Neutrophil (primary cell): Measurements from ENCODE around the gene KIF26B.

Source experiments
- H3K27ac ChIP-seq: fragments of 200-600 bp; sonication (generic); 2 replicates; pipeline ENCODE4 v1.5.1; 2016; ENCODE audit warnings: mild to moderate bottlenecking, moderate library complexity
- H3K27me3 ChIP-seq: fragments of 200-600 bp; sonication (generic); 2 replicates; pipeline ENCODE4 v1.6.0; 2016; ENCODE audit warnings: mild to moderate bottlenecking
- H3K36me3 ChIP-seq: fragments of 200-600 bp; sonication (generic); 2 replicates; pipeline ENCODE4 v1.5.1; 2017
- H3K4me1 ChIP-seq, 2 experiments: fragments of 200-600 bp in 1 of 2; sonication (generic) in 1 of 2; 1 replicate in 1 of 2; 2 replicates in 1 of 2; pipeline versions ENCODE4 v1.5.1 to v1.6.1; 2013 to 2016; ENCODE audit warnings: low read depth in 1 of 2, low read length in 1 of 2, mild to moderate bottlenecking in 1 of 2, moderate library complexity in 1 of 2; ENCODE audit not compliant: control insufficient read depth in 1 of 2, insufficient read depth in 1 of 2
- H3K4me3 ChIP-seq, 2 experiments: fragments of 200-600 bp in 1 of 2; sonication (generic) in 1 of 2; 1 replicate in 1 of 2; 2 replicates in 1 of 2; pipeline ENCODE4 v1.5.1; 2013 to 2016; ENCODE audit warnings: low read depth in 1 of 2, low read length in 1 of 2, mild to moderate bottlenecking in 1 of 2, moderate library complexity in 1 of 2
- H3K9me3 ChIP-seq: fragments of 200-600 bp; sonication (generic); 2 replicates; pipeline ENCODE4 v1.5.1; 2016
- TF ChIP-seq, protein P1 (sequence below): fragments of 200-600 bp; sonication (generic); IDR thresholded peaks from 2 replicates; pipeline ENCODE4 v1.5.1; 2016; ENCODE audit warnings: antibody characterized with exemption

Gene KIF26B

DNA sequence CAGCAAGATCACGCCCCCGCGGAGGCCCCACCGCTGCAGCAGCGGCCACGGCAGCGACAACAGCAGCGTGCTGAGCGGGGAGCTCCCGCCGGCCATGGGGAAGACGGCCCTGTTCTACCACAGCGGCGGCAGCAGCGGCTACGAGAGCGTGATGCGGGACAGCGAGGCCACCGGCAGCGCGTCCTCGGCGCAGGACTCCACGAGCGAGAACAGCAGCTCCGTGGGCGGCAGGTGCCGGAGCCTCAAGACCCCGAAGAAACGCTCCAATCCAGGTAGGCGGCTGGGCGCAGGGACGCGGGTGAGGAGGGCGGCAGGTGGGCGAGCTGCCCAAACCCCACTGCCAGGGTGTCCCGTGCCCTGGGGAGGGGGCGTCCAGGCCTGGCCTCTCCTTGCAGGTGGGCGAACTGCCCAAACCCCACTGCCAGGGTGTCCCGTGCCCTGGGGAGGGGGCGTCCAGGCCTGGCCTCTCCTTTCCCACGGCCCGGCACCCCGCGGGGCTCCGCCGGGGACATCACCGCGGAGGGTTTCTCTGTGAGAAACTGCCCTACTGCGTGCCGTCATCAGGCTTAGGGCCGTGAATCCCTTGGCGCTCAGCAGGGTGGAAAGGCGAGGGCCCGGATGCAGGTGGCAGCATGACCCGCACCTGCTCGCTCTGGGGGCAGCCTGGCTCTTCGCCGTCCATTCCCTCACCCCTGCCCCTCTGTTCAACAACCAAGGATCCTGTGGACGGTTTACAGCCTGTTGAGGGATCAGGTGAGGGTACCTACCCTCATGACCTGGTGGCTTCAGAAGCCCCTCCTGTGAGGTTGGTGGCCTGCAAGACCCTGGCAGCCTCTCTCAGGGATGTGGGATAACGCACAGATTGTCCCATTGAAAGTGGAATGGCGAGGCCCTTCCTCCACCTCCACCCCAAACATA is 534.0 kb downstream of the KIF26B start:
- Histone ChIP-seq H3K27ac (no peak overlapping the region), H3K36me3 (no peaks in the 10 kb centered on the region), H3K27me3 (peaks cover 50% of the 10 kb centered on the region), H3K9me3 (no peaks in the 10 kb centered on the region), H3K4me1 (no peaks in the 10 kb centered on the region), H3K4me3 (no peak overlapping the region)
- TF ChIP-seq, protein P1, sequence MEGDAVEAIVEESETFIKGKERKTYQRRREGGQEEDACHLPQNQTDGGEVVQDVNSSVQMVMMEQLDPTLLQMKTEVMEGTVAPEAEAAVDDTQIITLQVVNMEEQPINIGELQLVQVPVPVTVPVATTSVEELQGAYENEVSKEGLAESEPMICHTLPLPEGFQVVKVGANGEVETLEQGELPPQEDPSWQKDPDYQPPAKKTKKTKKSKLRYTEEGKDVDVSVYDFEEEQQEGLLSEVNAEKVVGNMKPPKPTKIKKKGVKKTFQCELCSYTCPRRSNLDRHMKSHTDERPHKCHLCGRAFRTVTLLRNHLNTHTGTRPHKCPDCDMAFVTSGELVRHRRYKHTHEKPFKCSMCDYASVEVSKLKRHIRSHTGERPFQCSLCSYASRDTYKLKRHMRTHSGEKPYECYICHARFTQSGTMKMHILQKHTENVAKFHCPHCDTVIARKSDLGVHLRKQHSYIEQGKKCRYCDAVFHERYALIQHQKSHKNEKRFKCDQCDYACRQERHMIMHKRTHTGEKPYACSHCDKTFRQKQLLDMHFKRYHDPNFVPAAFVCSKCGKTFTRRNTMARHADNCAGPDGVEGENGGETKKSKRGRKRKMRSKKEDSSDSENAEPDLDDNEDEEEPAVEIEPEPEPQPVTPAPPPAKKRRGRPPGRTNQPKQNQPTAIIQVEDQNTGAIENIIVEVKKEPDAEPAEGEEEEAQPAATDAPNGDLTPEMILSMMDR, result no peak

DNA sequence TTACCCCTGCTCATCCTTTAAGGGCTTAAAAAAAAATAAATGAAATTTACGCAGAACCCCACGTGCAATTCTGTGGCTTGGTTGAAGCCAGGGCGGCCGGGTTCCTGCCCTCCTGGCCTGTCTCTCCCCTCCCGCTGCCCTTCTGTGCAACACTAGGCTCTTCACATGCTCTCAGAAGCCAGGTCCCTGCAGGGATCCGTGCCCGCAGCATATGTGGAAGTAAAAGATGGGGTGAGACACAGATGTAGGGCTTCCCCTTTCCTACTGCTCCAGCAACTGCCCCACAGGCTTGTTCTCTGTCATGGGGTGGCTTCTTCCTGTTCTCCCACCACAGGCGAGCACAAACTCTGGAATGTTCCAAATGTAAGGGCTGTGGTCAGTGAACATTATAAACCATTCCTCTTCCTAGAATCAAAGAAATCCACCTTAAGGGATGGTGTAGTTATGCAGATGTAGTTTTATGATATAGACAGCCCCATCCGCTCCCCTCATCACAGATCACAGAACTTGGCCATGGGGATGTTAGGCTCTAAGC is 535.4 kb downstream of the KIF26B start:
- H3K27me3 ChIP-seq, result peaks cover 50% of the 10 kb centered on the region
- H3K4me1 ChIP-seq, result no peaks in the 10 kb centered on the region
- no peaks in the 10 kb centered on the region for H3K36me3 ChIP-seq
- TF ChIP-seq, protein P1, result no peak
- no peak overlapping the region for H3K4me3 ChIP-seq
- H3K9me3 ChIP-seq, result no peaks in the 10 kb centered on the region
- H3K27ac ChIP-seq, result no peak overlapping the region

DNA sequence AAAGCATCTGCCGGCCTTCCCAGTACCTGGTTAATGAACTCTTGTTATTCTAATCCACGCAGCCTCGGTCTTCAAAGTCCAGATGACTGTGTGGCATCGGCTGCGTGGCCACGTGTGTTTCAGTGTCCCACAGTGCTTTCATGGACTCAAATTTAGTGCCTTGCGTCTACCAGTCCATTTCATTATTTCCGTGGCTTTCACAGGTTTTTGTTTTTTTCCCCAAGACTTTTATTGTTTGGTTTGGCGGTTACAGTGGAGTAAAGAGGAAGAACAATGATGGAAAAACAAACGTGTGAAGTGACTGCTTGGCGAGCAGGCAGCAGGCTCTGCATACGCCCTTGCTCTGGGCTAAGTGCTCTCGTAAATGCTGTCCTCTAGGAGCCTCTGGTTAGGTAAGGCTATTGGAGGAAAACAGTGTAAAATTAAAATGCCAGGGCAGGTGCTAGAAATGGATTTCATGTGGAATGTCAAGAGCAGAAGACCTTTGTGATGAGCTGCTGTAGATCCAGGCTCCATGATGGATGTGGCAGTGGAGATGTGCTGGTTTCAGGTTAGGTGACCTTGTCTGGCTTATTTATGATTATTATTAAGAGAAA is 536.3 kb downstream of the KIF26B start:
- Histone ChIP-seq H3K27me3 (peaks cover 50% of the 10 kb centered on the region), H3K9me3 (no peaks in the 10 kb centered on the region), H3K4me1 (no peaks in the 10 kb centered on the region), H3K4me3 (no peak overlapping the region), H3K27ac (no peak overlapping the region), H3K36me3 (no peaks in the 10 kb centered on the region)
- TF ChIP-seq, protein P1, result no peak

DNA sequence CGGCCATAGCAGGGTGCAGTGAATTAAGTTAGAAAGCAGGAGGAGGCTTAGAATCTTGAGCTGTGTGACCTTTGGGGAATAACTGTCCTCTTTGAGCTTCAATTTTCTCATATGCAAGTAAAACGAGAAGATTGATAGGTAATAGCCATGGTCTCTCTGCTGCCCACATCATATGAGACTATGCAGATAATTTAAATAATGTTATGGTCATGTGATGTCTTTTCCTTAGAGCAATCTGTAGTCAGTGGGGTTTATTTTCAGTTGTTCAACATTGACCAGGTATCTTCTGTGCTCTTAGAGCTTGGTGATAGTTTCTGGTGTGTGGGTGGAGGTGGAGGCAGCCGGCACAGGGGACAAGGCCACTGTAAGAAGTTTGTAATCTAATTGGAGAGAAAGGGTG is 537.1 kb downstream of the KIF26B start:
- H3K27ac ChIP-seq, result no peak overlapping the region
- H3K9me3 ChIP-seq, result no peaks in the 10 kb centered on the region
- no peaks in the 10 kb centered on the region for H3K36me3 ChIP-seq
- no peak overlapping the region for H3K4me3 ChIP-seq
- TF ChIP-seq, protein P1, result no peak
- H3K4me1 ChIP-seq, result no peaks in the 10 kb centered on the region
- H3K27me3 ChIP-seq, result peaks cover 43% of the 10 kb centered on the region

DNA sequence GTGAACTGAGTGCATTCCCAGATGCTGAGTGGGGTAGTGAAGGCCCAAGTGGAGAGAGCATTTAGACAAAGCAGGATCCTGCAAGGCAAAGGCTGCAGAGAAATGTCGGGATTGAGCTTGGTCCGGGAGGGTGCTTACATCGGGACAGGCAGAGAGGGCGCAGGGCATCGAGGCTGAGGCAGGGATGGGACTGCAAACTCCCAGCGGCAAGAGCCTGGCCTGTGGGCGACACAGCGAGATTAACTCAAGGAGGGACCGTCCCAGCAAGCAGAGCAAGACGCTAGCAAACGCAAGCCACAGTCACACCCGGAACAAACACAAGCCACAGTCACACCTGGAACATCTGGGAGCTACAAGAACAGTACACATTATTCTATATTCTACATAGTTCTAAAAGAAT is 537.5 kb downstream of the KIF26B start:
- Histone ChIP-seq H3K4me1 (no peaks in the 10 kb centered on the region), H3K36me3 (no peaks in the 10 kb centered on the region), H3K27me3 (peaks cover 39% of the 10 kb centered on the region), H3K9me3 (no peaks in the 10 kb centered on the region), H3K27ac (no peak overlapping the region), H3K4me3 (no peak overlapping the region)
- TF ChIP-seq, protein P1, result no peak
